SK-N-MC (cell line): ENCODE measurements around the gene FCRL1.

Experiments
- EZH2 ChIP-seq: fragments of 200-600 bp; sonication (generic); IDR thresholded peaks from one replicate; pipeline ENCODE4 v1.6.1; 2017; ENCODE audit warnings: antibody characterized with exemption
- POLR2AphosphoS5 ChIP-seq: IDR thresholded peaks from 2 replicates; pipeline ENCODE4 v1.6.1; 2012; ENCODE audit warnings: mild to moderate bottlenecking, low read depth, low read length, borderline replicate concordance

DNA sequence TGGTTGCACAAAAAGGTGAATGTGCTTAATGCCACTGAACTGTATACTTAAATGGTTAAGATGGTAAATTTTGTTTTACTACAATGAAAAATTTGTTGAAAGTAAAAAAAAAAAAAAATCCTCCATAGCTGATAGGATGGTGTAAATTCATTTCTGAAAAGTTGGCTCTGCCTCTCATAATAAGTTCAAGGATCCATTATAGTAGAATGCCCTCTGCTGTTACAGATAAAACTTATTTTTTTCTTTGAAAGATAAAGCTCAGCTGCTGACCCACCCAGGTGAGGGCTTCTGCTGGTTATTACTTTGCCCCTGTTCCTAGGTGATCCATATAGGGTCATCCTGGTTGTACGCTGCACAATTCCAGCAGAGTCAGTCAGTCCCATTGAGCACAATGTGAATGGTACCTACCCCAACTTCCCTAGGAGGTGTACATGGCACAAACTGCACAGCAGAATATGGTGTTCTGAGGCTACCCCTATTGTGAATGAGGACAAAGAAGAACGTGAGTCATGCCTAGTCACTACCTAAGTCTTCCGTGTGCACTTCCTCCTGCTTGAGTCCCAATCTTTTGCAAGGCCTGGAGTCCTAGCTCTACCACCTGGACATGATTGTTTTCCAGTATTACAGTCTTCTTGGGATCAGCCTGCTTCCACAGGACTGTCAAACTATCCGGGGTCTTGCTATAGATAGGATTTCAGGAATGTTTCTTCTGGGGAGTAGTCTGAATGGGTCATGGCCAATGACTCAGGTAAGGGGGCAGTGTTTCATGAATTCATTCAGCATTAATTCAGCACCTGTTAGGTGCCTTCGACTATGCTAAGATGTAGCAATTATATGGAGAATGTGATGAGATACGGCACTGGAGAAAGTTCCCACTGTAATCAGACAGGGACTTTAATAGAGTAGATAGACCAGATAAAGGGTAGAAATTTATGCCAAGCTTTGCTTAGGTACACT, 42.5 kb upstream of the FCRL1 start:
- TF ChIP-seq POLR2AphosphoS5 (no peak), EZH2 (no peak)
